HG03108 (cell line): ENCODE measurements around the gene PLEKHJ1.

Experiments used
- ATAC-seq: cut with Tn5 transposase; IDR thresholded peaks from one replicate; pipeline ENCODE4 v1.9.1; 2021; ENCODE audit warnings: moderate library complexity; ENCODE audit not compliant: unreplicated experiment

The PLEKHJ1 gene

DNA sequence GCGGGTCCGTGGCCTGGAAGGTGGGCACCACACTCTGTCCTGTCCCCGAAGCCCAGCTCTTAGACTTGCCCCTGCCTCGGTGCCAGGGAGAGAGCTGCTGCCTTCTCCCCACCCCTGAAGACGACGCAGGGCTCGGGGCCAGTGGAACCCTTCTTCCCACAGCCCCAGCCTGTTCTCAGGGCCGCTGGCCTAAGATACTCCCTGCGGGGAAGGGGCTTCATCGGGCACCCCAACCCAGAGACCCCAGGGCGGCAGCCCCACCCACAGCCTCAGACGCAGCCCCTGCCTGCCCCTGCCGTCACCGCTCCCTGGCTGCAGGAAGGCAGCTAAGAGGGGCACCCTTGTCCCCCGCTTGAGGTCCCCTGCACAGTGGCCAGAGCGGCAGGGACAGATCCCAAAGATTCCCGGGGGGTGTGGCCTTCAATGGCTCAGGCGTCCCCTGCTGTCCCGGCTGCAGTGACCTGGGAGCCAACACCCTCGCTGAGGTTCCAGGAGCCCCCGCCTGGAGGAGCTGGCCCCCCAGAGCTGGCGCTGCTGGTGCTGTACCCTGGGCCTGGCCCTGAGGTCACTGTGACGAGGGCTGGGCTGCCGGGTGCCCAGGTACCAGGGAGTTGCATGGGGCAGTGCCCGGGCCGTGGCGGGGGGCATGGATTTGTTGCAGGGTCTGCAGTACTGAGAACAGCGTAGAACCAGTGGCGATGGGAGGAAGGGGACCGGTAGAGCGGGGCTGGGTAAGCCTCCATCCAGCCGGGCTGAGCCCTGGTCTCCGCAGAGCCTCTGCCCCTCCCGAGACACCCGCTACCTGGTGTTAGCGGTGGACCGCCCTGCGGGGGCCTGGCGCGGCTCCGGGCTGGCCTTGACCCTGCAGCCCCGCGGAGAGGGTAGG, 14.0 kb upstream of the PLEKHJ1 start:
- no peak for ATAC-seq

DNA sequence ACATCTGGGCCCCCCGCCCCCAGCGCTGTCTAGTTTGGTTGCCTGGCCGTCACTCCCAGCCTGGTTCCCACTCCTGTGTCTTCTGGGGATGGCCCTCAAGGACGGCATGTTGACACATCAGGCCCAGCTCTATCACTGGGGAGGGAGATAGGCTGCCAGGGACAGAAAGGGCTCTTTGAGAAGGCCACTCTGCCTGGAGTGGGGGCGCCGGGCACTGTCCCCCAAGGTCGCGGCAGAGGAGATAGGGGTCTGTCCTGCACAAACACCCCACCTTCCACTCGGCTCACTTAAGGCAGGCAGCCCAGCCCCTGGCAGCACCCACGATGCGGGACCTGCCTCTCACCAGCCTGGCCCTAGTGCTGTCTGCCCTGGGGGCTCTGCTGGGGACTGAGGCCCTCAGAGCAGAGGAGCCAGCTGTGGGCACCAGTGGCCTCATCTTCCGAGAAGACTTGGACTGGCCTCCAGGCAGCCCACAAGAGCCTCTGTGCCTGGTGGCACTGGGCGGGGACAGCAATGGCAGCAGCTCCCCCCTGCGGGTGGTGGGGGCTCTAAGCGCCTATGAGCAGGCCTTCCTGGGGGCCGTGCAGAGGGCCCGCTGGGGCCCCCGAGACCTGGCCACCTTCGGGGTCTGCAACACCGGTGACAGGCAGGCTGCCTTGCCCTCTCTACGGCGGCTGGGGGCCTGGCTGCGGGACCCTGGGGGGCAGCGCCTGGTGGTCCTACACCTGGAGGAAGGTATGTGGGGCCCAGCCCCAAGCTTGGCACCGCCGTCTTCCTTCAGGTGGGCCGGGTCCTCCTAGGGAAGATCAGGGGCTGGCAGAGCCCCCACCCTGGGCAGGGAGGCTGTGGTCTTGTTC, 13.1 kb upstream of the PLEKHJ1 start, which contains the start of gene AMH:
Gene AMH, plus strand, starts transcription at position 314 of the 857 bp plus-strand sequence. Its CDS starts 10 bp downstream, at position 324.
- ATAC-seq = no peak

DNA sequence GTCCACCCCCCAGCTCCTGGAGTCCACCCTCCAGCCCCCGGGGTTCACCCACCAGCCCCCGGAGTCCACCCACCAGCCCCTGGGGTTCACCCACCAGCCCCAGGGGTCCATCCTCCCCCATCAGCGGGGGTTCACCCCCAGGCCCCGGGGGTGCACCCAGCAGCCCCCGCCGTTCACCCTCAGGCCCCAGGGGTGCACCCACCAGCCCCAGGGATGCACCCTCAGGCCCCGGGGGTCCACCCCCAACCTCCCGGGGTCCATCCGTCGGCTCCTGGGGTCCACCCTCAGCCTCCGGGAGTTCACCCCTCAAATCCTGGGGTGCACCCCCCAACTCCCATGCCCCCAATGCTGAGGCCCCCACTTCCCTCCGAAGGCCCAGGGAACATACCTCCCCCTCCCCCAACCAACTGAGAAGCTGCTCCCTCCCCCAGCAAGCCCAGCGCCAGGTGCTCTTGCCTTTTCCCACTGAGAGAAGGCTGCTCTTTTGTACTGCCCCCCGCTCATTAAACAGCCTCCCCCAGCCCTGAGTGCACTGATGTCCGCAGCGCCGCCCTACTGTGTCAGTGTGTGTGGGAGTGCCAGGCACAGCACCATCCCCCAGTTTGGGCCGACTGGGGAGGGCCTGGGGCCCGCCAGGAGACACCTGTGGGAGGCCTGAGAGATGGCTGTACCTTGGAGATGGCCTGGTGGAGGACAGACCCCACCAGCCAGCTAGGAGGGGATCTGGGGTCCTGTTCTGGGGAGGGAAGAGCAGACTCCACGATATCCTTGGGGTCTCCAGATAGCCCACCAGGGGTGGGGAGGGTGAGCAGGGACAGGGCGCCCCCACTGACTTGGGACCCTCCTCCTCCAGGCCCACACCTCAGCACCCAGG, 12.2 kb upstream of the PLEKHJ1 start:
- no peak for ATAC-seq

DNA sequence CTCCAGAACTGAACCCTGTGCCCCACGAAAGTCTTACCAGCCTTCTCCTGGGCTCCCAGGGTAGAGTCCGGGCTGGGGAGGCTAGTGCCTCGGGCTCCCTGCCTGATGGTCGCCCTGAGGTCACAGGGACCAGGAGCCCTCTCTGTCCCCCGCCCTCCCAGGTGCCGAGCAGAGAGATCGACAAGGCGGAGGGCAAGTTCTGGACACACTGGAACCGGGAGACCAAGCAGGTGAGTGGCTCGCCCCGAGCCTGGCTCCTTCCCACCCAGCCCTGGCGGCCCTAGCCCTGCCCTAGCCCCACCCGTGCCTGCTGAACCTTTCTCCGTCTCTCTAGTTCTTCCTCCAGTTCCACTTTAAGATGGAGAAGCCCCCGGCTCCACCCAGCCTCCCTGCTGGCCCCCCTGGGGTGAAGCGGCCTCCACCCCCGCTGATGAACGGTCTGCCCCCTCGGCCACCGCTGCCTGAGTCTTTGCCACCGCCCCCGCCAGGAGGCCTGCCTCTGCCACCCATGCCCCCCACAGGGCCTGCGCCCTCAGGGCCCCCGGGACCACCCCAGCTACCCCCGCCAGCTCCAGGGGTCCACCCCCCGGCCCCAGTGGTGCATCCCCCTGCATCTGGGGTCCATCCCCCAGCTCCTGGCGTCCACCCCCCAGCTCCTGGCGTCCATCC, 11.4 kb upstream of the PLEKHJ1 start:
- no peak for ATAC-seq

DNA sequence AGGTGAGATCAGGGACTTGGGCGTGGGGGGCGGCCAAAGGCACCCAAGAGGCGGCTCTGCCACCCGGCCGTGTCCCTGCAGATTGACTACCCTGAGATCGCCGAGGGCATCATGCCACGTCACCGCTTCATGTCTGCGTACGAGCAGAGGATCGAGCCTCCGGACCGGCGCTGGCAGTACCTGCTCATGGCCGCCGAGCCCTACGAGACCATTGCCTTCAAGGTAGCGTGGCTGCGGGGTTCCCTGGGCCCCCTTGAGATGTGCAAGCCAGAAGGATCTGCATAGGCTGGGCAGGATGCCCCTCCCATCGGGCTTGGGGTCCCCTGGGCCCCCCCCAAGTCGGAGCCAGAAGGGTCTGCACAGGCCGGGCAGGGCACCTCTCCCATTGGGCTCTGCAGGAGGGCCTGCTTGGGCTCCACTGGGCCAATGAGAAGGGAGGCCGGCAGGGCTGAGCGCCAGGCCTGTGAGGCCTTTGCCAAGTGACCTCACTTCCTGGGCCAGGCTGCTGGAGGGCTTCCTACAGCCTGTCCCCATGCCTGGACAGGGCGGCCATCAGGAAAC, 10.8 kb upstream of the PLEKHJ1 start:
- ATAC-seq = no peak

DNA sequence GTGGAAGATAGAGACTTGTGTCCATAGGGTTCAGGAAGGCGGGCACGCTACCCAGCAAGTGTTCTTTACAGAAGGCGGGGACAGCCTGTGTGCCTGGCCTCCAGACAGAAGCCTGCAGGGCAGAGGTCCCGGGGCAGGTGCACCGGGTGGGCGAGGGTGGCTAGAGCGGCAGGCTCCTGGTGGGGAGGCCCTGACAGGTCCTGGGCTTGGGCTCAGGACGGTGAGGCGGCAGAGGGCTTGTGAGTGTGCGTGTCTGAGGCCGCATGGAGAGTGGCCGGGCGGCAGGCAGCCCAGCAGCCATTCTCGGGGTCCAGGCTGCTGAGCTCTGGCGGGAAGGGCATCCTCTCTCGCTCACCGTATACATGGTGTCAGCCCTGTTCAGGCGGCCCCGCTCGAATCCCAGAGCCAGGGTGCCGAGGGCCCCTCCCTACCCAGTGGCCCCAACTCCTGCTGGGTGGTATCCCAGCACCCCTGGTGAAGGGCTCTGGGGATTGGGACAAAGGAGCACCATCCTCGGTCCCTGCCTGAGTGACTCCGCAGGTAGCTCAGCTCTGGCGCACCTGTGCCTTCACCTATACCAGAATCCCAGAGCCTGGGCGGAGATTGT, 10.0 kb upstream of the PLEKHJ1 start:
- no peak for ATAC-seq

DNA sequence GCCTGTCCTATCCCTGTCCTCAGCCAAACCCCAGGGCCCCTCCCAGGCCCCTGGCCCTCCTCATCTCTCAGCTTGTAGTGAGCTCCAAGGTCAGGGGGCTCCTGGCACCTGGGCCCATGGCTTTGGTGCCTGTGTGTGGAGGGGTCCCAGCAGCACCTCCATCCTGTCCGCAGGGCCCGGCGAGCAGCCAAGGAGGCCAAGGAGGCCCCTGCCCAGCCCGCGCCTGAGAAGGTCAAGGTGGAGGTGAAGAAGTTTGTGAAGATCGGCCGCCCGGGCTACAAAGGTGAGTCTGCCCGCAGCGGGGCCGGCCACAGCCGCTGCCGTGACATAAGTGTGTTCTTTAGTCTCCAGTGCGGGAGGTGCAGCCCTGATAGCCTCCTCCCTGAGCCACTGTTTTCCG, 9.1 kb upstream of the PLEKHJ1 start:
- no peak for ATAC-seq

DNA sequence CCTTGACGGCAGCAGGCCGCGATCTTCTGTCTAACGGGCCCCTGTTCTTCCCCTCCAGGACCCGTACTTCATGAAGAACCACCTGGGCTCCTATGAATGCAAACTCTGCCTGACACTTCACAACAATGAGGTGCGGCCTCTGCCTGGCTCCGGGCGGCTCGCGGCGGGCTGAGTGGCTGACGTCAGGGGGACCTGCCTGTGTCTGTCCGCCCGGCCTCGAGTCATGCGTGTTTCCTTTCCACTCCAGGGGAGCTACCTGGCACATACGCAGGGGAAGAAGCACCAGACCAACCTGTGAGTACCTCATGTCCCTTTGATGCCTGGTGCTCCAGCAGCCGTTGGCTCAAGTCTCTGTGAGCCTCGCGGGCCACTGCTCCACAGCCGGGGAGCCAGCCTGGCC, 8.4 kb upstream of the PLEKHJ1 start:
- ATAC-seq = no peak

DNA sequence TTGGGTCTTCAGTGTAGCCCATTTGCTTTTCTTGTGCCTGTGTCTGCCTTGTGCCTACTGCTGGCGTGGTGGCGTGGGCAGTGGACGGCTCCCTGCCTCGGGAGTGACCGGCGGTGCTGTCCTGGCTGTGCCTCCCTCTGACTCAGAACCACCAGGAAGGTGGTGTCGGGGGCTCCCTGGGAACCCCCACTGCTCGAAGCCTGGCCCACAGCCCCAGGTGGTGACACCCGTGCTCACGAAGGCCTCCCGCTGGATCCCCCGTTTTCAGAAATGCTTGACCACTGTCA, 7.9 kb upstream of the PLEKHJ1 start:
- ATAC-seq = no peak

DNA sequence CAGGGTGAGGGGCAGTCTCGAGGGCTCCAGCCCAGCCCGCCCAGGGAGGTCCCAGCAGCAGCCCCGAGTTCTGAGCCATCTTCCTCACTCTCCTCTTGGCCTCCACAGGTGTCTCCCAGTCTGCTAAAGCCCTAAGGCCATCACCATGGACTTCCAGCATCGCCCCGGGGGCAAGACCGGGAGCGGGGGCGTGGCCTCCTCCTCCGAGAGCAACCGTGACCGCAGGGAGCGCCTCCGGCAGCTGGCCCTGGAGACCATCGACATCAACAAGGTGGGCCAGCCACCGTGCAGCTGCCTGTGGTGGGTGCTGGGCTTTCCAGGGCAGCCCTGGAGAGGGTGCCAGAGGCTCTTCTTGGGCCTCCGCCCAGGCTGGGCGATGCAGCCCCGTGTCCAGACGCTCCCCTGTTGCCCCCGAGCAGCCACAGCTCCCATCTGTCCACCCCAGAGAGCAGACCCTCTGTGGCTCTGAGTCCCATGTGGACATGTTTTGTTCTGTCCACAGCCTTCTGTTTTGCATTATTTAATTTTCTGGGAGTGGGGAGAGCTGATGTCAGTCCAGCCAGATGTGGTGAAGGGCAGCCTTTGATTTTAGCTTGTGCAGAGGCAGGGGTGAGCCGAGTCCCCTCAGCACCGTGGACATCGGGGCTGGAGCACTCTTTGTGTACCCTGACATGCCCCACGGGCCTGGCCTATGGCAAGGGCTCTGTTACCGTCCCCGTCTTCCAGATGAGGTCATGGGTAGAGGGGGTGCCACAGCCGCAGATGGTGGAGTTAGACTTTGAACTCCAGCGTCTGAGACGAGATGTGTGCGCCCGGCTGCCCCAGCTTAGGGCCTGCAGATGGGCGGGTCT, 7.4 kb upstream of the PLEKHJ1 start:
- ATAC-seq = no peak

DNA sequence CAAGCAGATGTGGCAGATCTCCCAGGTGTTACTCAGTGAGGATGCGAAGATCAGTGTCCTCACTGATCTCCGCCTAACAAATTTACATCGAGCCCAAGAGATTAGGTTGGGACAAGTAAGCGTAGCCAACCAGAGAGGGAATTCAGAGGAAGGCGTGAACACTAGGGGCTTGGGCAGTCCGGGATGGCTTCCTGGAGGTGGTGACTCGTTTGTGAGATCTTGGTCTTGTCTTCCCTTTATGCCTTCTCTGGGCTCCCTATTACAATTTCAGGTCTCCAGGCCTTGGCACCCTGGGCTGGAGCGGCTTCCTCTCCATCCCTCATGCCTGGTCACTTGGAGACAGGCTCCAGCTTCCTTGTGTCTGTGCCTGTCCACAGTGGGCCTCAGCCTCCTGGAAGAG, 6.7 kb upstream of the PLEKHJ1 start:
- ATAC-seq = no peak

DNA sequence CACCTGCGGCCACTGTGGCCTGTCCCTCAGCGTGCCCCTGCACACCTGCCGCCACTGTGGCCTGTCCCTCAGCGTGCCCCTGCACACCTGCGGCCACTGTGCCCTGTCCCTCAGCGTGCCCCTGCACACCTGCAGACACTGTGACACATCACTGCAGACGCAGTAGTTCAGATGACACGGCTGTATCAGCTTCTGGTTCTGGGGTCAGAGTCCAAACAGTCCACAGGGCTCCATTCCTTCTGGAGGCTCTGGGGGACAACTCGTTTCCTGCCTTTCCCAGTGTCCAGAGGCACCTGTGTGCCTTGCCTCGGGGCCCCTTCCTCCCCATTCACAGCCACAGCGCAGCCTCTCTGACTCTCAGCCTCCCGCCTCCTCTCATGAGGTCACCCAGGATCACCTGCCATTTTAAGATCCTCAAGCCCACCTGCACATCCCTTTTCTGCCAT, 6.0 kb upstream of the PLEKHJ1 start:
- ATAC-seq = no peak

DNA sequence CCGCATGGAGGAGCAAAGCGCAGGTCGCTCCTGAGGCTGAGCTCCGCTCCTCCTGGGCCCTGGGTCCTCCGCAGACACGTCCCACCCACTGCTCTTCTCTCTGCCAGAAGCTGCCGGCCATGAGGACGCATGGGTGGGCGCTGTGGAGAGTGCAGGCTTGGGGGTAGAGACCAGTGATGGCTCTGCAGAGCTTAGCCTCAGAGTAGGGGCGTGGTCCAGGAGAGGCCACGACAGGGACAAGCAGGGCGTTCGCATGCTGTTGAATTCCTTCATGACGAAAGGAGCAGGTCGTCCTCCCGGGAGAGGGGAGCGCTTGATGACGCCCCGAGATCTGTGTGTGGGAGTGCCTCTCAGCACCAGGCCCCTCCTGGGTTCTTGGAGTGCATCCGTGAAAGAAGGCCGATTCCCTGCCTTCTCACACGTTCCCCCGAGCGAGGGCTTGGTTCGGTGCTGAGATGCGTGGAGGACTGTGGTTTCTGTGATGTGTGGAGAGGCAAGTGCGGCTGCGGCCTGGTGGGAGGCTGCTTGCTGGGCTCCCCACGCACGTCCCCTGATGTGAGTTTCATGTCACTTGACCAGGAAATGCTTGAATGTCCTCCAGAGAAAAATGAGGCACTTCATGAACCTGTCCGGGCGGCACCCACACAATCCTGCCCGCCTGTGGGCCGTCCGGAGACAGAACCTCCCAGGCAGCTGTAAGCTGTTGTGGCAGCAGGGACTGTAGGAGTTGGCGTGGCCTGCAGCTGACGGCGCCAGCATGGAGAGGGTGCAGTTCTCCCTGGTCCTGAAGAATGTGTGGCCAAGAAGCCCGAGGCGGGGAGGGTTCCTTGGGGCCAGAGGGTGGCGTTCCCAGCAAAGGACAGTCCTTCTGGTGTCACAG, 5.0 kb upstream of the PLEKHJ1 start:
- ATAC-seq = no peak

DNA sequence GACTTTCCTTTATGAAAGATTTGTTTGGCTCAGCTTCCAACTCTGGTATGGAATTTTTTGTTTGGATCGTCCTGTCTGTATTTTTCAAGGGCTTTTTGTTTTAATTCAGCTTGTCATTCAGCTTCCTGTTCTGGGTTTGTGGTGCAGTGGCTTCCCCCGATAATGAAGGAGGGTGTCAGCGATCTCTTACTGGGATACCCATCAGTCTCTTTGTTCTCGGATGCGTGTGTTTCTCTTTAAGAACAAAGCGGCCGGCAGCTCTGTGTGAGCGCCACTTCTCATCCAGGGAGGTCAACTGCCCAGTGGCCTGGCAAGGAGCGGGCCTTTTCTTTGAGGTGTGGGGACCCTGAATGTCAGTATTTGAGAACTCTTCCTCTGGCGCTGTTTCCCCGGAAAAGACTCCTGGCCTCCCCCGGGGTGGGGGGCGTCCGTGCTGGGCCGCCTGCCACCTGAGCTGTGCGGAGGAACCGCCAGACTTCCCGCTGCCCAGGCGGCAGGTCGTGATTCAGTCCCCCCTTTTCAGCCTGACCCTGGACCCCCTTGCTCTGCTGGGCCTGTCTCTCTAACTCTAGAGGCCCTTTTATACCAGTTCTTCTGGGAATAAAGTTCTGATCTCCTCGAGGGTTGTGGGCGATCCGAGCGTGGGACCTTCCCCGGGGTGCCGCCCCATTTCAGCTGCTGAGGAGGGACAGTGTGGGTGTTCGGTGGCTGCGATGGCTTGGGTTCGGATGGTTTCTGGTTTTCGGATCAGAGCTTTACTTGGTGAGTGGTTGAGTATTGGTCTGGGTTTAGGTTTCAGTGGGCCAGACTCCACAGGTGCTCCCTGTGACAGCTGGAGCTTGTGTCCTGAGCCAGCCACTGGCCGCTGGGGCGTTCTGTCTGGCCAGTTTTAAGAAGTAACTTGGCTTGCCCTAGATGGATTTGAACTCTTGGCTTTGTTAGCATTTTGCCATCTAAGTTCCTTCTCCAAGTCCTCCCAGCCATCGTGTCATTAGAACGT, 3.9 kb upstream of the PLEKHJ1 start:
- no peak for ATAC-seq

DNA sequence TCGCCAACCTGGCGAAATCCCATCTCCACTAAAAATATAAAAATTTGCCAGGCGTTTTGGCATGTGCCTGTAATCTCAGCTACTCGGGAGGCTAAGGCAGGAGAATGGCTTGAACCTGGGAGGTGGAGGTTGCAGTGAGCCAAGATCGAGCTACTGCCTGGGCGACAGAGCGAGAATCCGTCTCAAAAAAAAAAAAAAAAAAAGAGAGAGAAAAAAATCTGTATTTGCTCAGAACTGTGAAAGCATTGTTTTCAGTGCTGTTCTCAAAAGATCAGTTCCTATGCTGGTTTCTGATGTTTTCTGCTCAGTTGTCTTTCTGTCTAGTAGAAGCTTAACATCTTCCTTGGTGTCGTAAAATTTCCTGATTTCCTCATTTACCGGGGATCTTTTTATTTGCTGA, 3.0 kb upstream of the PLEKHJ1 start:
- ATAC-seq = no peak

DNA sequence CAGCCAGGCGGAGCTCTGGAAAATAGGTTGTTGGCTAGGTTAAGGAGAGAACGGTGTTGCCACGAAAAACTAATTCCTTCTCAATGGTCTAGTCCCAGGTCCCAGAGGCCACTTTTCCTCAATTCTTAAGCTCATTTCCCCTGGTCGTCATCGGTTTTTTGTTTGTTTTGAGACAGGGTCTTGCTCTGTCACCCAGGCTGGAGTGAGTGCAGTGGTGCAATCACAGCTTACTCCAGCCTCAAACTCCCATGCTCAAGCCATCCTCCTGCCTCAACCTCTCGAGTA, 1.7 kb upstream of the PLEKHJ1 start:
- ATAC-seq = no peak
